Measurements from ENCODE around the gene PDE6A. TPM values are rescaled to one million over a fixed set of nuclear protein-coding genes. Genes with fewer than 3 reads are reported as not detected.

Gene PDE6A
- total RNA-seq, 1 donor from 2014 or later, result 0.07 TPM

GRCh38 chr5:149959406-149960236, 15.0 kb upstream of the PDE6A start:
- H3K4me3 Mint-ChIP-seq (ENCODE audit: low read depth), result peak overlapping the region; percentile 82
- H3K4me1 Mint-ChIP-seq (ENCODE audit: low read depth), result peaks cover 10% of the 10 kb centered on the region
- no peaks in the 10 kb centered on the region for H3K9me3 Mint-ChIP-seq (ENCODE audit: low read depth)
- peak overlapping the region; percentile 97 for H3K27ac Mint-ChIP-seq
- DNase-seq (ENCODE audit: low spot score, unreplicated experiment), result no peak
- no peaks in the 10 kb centered on the region for H3K36me3 Mint-ChIP-seq (ENCODE audit: insufficient read depth)
- TF ChIP-seq CTCF (IDR thresholded peaks at IDR 0.05; ENCODE audit: unreplicated experiment), result peak; percentile 62
- H3K27me3 Mint-ChIP-seq, result no peaks in the 10 kb centered on the region

- TF ChIP-seq CTCF (IDR thresholded peaks at IDR 0.05; ENCODE audit: unreplicated experiment), result no peak
- no peak overlapping the region for H3K27ac Mint-ChIP-seq
- no peaks in the 10 kb centered on the region for H3K27me3 Mint-ChIP-seq
- H3K4me1 Mint-ChIP-seq (ENCODE audit: low read depth), result peaks cover 10% of the 10 kb centered on the region
- H3K9me3 Mint-ChIP-seq (ENCODE audit: low read depth), result no peaks in the 10 kb centered on the region
- no peaks in the 10 kb centered on the region for H3K36me3 Mint-ChIP-seq (ENCODE audit: insufficient read depth)
- H3K4me3 Mint-ChIP-seq (ENCODE audit: low read depth), result no peak overlapping the region
- DNase-seq (ENCODE audit: low spot score, unreplicated experiment), result no peak
Measured at GRCh38 chr5:149957855-149958254, 13.3 kb upstream of the PDE6A start.

- Mint-ChIP-seq H3K27me3 (no peaks in the 10 kb centered on the region), H3K27ac (no peak overlapping the region), H3K4me1 (ENCODE audit: low read depth) (peaks cover 10% of the 10 kb centered on the region), H3K36me3 (ENCODE audit: insufficient read depth) (no peaks in the 10 kb centered on the region), H3K4me3 (ENCODE audit: low read depth) (no peak overlapping the region), H3K9me3 (ENCODE audit: low read depth) (no peaks in the 10 kb centered on the region)
- TF ChIP-seq CTCF (IDR thresholded peaks at IDR 0.05; ENCODE audit: unreplicated experiment), result no peak
- DNase-seq (ENCODE audit: low spot score, unreplicated experiment), result no peak
Measured at GRCh38 chr5:149956685-149957084, 12.1 kb upstream of the PDE6A start.

DNA sequence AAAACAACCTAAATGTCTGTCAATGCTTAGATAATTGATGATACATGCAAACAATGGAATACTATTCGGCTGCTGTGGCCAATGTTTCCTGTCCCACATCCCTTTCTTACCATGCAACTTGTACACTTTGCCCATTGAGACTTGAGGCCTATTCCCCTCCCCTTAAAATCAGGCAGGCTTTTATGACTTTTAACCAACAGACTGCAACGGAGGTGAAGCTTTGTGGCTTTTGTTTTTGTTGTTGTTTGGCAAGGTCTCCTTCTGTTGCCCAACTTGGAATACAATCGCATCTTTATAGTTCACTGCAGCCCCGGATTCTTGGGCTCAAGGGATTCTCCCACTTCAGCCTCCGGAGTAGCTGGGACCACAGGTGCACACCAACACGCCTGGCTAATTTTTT, 10.2 kb upstream of the PDE6A start:
- Mint-ChIP-seq H3K4me1 (ENCODE audit: low read depth) (peaks cover 8% of the 10 kb centered on the region), H3K27me3 (no peaks in the 10 kb centered on the region), H3K4me3 (ENCODE audit: low read depth) (no peak overlapping the region), H3K36me3 (ENCODE audit: insufficient read depth) (no peaks in the 10 kb centered on the region), H3K27ac (no peak overlapping the region), H3K9me3 (ENCODE audit: low read depth) (no peaks in the 10 kb centered on the region)
- DNase-seq (ENCODE audit: low spot score, unreplicated experiment), result no peak
- TF ChIP-seq CTCF (IDR thresholded peaks at IDR 0.05; ENCODE audit: unreplicated experiment), result no peak

DNA sequence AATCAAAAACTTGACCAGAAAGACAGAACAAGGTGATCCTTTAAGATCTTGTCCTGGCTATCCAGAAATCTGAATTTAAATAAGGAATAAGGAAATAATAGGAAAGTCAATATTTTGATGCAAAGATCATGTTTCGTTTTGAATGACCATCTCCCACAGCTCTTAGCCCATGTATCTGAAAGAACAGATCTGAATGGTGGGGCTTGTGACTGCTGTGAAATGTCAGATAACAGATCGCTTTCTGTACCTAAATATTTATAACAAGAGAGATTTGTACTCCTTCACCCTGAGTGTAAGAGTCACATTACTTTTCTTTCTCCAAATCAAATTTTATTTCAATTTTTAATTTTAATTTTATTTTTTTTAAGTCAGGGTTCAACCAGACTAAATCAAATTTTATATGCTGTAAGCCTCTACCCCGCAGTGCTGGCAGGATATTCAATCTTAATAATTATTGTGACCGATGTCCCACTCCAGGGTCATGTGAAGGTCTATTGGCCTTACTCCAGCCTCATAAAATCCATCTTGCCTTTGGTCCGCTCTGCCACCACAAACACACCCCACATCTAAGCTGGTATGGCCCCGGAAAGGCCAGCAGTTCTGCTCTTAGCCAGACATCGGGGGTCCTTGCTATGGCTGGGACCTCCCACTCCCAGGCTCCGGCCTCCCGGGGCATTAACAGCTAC, 9.0 kb upstream of the PDE6A start:
- Mint-ChIP-seq H3K4me1 (ENCODE audit: low read depth) (peaks cover 3% of the 10 kb centered on the region), H3K4me3 (ENCODE audit: low read depth) (no peak overlapping the region), H3K27me3 (no peaks in the 10 kb centered on the region), H3K36me3 (ENCODE audit: insufficient read depth) (no peaks in the 10 kb centered on the region), H3K9me3 (ENCODE audit: low read depth) (no peaks in the 10 kb centered on the region), H3K27ac (no peak overlapping the region)
- DNase-seq (ENCODE audit: low spot score, unreplicated experiment), result no peak
- TF ChIP-seq CTCF (IDR thresholded peaks at IDR 0.05; ENCODE audit: unreplicated experiment), result no peak
